ENCODE data around the gene C1orf167. TPM values are rescaled to one million over a fixed set of nuclear protein-coding genes. Genes with fewer than 3 reads are reported as not detected.
A peak's percentile ranks its signal among the peaks of the same experiment; 100 is the strongest.

Gene C1orf167
- total and polyA plus RNA-seq, 2 experiments from 2014 or later, result 1.7 to 2.2 TPM

DNA sequence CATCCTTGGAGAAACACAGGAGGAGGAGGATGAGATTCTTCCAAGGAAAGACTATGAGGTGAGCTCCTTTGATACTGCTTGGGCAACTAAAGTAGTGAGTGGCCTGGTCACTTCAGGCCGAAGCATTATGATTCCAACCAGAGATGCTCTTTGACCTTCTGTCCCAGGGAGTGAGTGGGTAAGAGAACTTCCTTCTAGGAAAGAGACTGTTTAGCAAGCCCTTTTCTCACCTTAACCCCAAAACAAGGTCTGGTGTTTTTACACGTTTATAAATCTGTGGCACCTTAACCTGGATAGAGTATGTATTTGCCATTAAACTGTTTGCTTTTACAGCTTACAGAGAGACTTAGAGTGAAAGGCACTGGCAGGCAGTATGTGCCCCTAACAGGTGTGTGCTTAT lies 45.1 kb downstream of the C1orf167 start:
- Histone ChIP-seq H3K4me2 (peak overlapping the region; percentile 100), H3K27me3 (ENCODE audit: insufficient read depth) (no peaks in the 10 kb centered on the region), H3K36me3 (ENCODE audit: insufficient read depth) (peaks cover 17% of the 10 kb centered on the region), H3K4me1 (ENCODE audit: insufficient read depth) (peaks cover 36% of the 10 kb centered on the region), H3K27ac (ENCODE audit: low read depth) (no peak overlapping the region), H3K9me2 (ENCODE audit: insufficient read depth) (no peaks in the 10 kb centered on the region), H2AFZ (no peak overlapping the region), H4K20me1 (replicated peaks; ENCODE audit: insufficient read depth) (peaks cover 16% of the 10 kb centered on the region), H3K79me2 (replicated peaks; ENCODE audit: insufficient read depth) (peaks cover 69% of the 10 kb centered on the region), H3K4me3 (peak overlapping the region; percentile 98), H3F3A (replicated peaks; ENCODE audit: low read depth) (peaks cover 21% of the 10 kb centered on the region; the same call in 1 of the 2 replicates)
- DNase-seq (ENCODE audit: low spot score), result no peak
- 0 out of 2 replicates have a peak overlapping the region, but pooled peaks have one; percentile 17 for H3K27ac Mint-ChIP-seq
- ATAC-seq, result no peak
- peak overlapping the region; percentile 92 for H3K4me3 Mint-ChIP-seq
- H3K27me3 Mint-ChIP-seq (ENCODE audit: insufficient read depth, low read depth, poor library complexity), result peaks cover 12% of the 10 kb centered on the region
- TF ChIP-seq, protein P1, sequence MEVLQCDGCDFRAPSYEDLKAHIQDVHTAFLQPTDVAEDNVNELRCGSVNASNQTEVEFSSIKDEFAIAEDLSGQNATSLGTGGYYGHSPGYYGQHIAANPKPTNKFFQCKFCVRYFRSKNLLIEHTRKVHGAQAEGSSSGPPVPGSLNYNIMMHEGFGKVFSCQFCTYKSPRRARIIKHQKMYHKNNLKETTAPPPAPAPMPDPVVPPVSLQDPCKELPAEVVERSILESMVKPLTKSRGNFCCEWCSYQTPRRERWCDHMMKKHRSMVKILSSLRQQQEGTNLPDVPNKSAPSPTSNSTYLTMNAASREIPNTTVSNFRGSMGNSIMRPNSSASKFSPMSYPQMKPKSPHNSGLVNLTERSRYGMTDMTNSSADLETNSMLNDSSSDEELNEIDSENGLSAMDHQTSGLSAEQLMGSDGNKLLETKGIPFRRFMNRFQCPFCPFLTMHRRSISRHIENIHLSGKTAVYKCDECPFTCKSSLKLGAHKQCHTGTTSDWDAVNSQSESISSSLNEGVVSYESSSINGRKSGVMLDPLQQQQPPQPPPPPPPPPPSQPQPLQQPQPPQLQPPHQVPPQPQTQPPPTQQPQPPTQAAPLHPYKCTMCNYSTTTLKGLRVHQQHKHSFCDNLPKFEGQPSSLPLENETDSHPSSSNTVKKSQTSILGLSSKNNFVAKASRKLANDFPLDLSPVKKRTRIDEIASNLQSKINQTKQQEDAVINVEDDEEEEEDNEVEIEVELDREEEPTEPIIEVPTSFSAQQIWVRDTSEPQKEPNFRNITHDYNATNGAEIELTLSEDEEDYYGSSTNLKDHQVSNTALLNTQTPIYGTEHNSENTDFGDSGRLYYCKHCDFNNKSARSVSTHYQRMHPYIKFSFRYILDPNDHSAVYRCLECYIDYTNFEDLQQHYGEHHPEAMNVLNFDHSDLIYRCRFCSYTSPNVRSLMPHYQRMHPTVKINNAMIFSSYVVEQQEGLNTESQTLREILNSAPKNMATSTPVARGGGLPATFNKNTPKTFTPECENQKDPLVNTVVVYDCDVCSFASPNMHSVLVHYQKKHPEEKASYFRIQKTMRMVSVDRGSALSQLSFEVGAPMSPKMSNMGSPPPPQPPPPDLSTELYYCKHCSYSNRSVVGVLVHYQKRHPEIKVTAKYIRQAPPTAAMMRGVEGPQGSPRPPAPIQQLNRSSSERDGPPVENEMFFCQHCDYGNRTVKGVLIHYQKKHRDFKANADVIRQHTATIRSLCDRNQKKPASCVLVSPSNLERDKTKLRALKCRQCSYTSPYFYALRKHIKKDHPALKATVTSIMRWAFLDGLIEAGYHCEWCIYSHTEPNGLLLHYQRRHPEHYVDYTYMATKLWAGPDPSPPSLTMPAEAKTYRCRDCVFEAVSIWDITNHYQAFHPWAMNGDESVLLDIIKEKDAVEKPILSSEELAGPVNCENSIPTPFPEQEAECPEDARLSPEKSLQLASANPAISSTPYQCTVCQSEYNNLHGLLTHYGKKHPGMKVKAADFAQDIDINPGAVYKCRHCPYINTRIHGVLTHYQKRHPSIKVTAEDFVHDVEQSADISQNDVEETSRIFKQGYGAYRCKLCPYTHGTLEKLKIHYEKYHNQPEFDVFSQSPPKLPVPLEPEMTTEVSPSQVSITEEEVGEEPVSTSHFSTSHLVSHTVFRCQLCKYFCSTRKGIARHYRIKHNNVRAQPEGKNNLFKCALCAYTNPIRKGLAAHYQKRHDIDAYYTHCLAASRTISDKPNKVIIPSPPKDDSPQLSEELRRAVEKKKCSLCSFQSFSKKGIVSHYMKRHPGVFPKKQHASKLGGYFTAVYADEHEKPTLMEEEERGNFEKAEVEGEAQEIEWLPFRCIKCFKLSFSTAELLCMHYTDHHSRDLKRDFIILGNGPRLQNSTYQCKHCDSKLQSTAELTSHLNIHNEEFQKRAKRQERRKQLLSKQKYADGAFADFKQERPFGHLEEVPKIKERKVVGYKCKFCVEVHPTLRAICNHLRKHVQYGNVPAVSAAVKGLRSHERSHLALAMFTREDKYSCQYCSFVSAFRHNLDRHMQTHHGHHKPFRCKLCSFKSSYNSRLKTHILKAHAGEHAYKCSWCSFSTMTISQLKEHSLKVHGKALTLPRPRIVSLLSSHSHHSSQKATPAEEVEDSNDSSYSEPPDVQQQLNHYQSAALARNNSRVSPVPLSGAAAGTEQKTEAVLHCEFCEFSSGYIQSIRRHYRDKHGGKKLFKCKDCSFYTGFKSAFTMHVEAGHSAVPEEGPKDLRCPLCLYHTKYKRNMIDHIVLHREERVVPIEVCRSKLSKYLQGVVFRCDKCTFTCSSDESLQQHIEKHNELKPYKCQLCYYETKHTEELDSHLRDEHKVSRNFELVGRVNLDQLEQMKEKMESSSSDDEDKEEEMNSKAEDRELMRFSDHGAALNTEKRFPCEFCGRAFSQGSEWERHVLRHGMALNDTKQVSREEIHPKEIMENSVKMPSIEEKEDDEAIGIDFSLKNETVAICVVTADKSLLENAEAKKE (CRISPR knock-in tag; IDR thresholded peaks at IDR 0.05), result no peak
- TF ChIP-seq, protein P2, sequence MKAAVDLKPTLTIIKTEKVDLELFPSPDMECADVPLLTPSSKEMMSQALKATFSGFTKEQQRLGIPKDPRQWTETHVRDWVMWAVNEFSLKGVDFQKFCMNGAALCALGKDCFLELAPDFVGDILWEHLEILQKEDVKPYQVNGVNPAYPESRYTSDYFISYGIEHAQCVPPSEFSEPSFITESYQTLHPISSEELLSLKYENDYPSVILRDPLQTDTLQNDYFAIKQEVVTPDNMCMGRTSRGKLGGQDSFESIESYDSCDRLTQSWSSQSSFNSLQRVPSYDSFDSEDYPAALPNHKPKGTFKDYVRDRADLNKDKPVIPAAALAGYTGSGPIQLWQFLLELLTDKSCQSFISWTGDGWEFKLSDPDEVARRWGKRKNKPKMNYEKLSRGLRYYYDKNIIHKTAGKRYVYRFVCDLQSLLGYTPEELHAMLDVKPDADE (IDR thresholded peaks at IDR 0.05), result no peak
- TF ChIP-seq ZNF114 (CRISPR knock-in tag; IDR thresholded peaks at IDR 0.05) (no peak), STAT1 (IDR thresholded peaks at IDR 0.05; ENCODE audit: unreplicated experiment) (no peak), POLR2AphosphoS5 (IDR thresholded peaks at IDR 0.05; ENCODE audit: low read depth) (no peak), NANOG (IDR thresholded peaks at IDR 0.05; ENCODE audit: borderline replicate concordance) (no peak), JUNB (IDR thresholded peaks at IDR 0.05; ENCODE audit: unreplicated experiment) (no peak), EZH2 (IDR thresholded peaks at IDR 0.05; ENCODE audit: low read depth, unreplicated experiment) (no peak), ZNF331 (CRISPR knock-in tag; IDR thresholded peaks at IDR 0.05; ENCODE audit: low read depth) (no peak), CREB1 (CRISPR knock-in tag; IDR thresholded peaks at IDR 0.05; ENCODE audit: low read depth) (no peak), EZH2phosphoT487 (IDR thresholded peaks at IDR 0.05; ENCODE audit: unreplicated experiment) (no peak)
- TF ChIP-seq, protein P3, sequence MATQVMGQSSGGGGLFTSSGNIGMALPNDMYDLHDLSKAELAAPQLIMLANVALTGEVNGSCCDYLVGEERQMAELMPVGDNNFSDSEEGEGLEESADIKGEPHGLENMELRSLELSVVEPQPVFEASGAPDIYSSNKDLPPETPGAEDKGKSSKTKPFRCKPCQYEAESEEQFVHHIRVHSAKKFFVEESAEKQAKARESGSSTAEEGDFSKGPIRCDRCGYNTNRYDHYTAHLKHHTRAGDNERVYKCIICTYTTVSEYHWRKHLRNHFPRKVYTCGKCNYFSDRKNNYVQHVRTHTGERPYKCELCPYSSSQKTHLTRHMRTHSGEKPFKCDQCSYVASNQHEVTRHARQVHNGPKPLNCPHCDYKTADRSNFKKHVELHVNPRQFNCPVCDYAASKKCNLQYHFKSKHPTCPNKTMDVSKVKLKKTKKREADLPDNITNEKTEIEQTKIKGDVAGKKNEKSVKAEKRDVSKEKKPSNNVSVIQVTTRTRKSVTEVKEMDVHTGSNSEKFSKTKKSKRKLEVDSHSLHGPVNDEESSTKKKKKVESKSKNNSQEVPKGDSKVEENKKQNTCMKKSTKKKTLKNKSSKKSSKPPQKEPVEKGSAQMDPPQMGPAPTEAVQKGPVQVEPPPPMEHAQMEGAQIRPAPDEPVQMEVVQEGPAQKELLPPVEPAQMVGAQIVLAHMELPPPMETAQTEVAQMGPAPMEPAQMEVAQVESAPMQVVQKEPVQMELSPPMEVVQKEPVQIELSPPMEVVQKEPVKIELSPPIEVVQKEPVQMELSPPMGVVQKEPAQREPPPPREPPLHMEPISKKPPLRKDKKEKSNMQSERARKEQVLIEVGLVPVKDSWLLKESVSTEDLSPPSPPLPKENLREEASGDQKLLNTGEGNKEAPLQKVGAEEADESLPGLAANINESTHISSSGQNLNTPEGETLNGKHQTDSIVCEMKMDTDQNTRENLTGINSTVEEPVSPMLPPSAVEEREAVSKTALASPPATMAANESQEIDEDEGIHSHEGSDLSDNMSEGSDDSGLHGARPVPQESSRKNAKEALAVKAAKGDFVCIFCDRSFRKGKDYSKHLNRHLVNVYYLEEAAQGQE (IDR thresholded peaks at IDR 0.05; ENCODE audit: unreplicated experiment), result no peak
- TF ChIP-seq, protein P4, sequence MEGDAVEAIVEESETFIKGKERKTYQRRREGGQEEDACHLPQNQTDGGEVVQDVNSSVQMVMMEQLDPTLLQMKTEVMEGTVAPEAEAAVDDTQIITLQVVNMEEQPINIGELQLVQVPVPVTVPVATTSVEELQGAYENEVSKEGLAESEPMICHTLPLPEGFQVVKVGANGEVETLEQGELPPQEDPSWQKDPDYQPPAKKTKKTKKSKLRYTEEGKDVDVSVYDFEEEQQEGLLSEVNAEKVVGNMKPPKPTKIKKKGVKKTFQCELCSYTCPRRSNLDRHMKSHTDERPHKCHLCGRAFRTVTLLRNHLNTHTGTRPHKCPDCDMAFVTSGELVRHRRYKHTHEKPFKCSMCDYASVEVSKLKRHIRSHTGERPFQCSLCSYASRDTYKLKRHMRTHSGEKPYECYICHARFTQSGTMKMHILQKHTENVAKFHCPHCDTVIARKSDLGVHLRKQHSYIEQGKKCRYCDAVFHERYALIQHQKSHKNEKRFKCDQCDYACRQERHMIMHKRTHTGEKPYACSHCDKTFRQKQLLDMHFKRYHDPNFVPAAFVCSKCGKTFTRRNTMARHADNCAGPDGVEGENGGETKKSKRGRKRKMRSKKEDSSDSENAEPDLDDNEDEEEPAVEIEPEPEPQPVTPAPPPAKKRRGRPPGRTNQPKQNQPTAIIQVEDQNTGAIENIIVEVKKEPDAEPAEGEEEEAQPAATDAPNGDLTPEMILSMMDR (conservative IDR thresholded peaks at IDR 0.05; ENCODE audit: low read depth in 2 of 2), result no peak
- H3K9me3 Mint-ChIP-seq, result peaks cover 2% of the 10 kb centered on the region; the same call in 1 of the 3 replicates
- peaks cover 41% of the 10 kb centered on the region for H3K36me3 Mint-ChIP-seq (ENCODE audit: low read depth)
- H3K4me1 Mint-ChIP-seq, result peaks cover 51% of the 10 kb centered on the region
